B cell (primary cell): Measurements from ENCODE around the gene MED16. TPM values are rescaled to one million over a fixed set of nuclear protein-coding genes. Genes with fewer than 3 reads are reported as not detected.

Source experiments
- ATAC-seq: fragments of 200-7000 bp; cut with Tn5 transposase; one replicate; pipeline ENCODE4 v1.10.0; 2021; ENCODE audit warnings: low read depth, mild to moderate bottlenecking, moderate number of reproducible peaks, moderate library complexity
- CTCF ChIA-PET: fragments of 350-600 bp; sonication (Branson Sonifier 250); formaldehyde crosslinking; loops from one replicate; lab custom pipeline; 2021; ENCODE audit warnings: antibody characterized with exemption, inconsistent platforms; lab: Charles Lee
- POLR2A ChIA-PET: fragments of 350-600 bp; sonication (Branson Sonifier 250); formaldehyde crosslinking; loops from one replicate; lab custom pipeline; 2021; ENCODE audit warnings: antibody characterized with exemption; lab: Charles Lee
- DNase-seq: peaks from one replicate; pipeline ENCODE4 v3.0.0; 2013
- H2AFZ ChIP-seq: 2 replicates; pipeline ENCODE4 v1.6.1; 2012; ENCODE audit warnings: mild to moderate bottlenecking, low read depth, low read length; ENCODE audit not compliant: insufficient read depth, poor library complexity, severe bottlenecking
- H3K27ac ChIP-seq, 2 donors: 1 replicate in 1 of 2; 2 replicates in 1 of 2; pipeline ENCODE4 v1.5.1; 2012 to 2013; ENCODE audit warnings: low read length in 2 of 2, mild to moderate bottlenecking in 2 of 2, moderate library complexity in 1 of 2
- H3K27me3 ChIP-seq, 4 experiments: fragments of 200-600 bp in 1 of 4; sonication (generic) in 1 of 4; replicated peaks in 1 of 4; 1 replicate in 2 of 4; 2 replicates in 2 of 4; pipeline versions ENCODE4 v1.6.1 to v1.7.0; 2013 to 2016; ENCODE audit warnings: low read length in 3 of 4, mild to moderate bottlenecking in 2 of 4, mixed read lengths in 1 of 4, moderate library complexity in 1 of 4; ENCODE audit not compliant: insufficient read depth in 4 of 4, control insufficient read depth in 3 of 4; ENCODE audit errors: control extremely low read depth in 1 of 4
- H3K36me3 ChIP-seq, 2 experiments: replicated peaks in 1 of 2; 1 replicate in 1 of 2; 2 replicates in 1 of 2; pipeline versions ENCODE4 v1.6.1 to v1.7.1; 2013; ENCODE audit warnings: low read length in 1 of 2; ENCODE audit not compliant: insufficient read depth in 2 of 2, control insufficient read depth in 1 of 2; ENCODE audit errors: control extremely low read depth in 1 of 2, extremely low read depth in 1 of 2
- H3K4me1 ChIP-seq, 2 donors: fragments of 200-600 bp in 1 of 2; sonication (generic) in 1 of 2; 1 replicate in 1 of 2; 2 replicates in 1 of 2; pipeline versions ENCODE4 v1.5.1 to v1.6.1; 2013 to 2017; ENCODE audit warnings: low read length in 2 of 2; ENCODE audit not compliant: control insufficient read depth in 2 of 2, insufficient read depth in 2 of 2
- H3K4me2 ChIP-seq: replicated peaks from 2 replicates; pipeline ENCODE3; 2012; ENCODE audit warnings: mild to moderate bottlenecking, low read depth, low read length; ENCODE audit not compliant: poor library complexity, severe bottlenecking
- H3K4me3 ChIP-seq, 5 experiments: fragments of 200-600 bp in 1 of 5; sonication (generic) in 1 of 5; 1 replicate in 3 of 5; 2 replicates in 2 of 5; pipeline versions ENCODE4 v1.5.1 to v1.7.0; 2011 to 2016; ENCODE audit warnings: low read length in 4 of 5, mild to moderate bottlenecking in 4 of 5, low read depth in 2 of 5, control low read depth in 1 of 5, moderate library complexity in 1 of 5; ENCODE audit not compliant: insufficient read depth in 1 of 5; ENCODE audit errors: control extremely low read depth in 1 of 5, extremely low read depth in 1 of 5
- H3K79me2 ChIP-seq: fragments of 200-600 bp; sonication (generic); one replicate; pipeline ENCODE4 v1.6.0; 2016; ENCODE audit warnings: low read length; ENCODE audit not compliant: control insufficient read depth, insufficient read depth
- H3K9ac ChIP-seq: fragments of 200-600 bp; sonication (generic); 2 replicates; pipeline ENCODE4 v1.6.1; 2017; ENCODE audit warnings: mild to moderate bottlenecking, low read length, moderate library complexity
- H3K9me3 ChIP-seq, 3 donors: one replicate each; pipeline versions ENCODE4 v1.6.1 to v1.7.1; 2013; ENCODE audit warnings: low read length in 2 of 3; ENCODE audit not compliant: control insufficient read depth in 2 of 3, insufficient read depth in 1 of 3; ENCODE audit errors: control extremely low read depth in 1 of 3
- H4K20me1 ChIP-seq: 2 replicates; pipeline ENCODE4 v1.6.0; 2012; ENCODE audit warnings: mild to moderate bottlenecking, low read length; ENCODE audit not compliant: insufficient read depth, control insufficient read depth, poor library complexity, severe bottlenecking
- H3K27ac Mint-ChIP-seq: one replicate; pipeline ENCODE4 v1.8.0; 2021; ENCODE audit warnings: mixed read lengths
- H3K27me3 Mint-ChIP-seq: one replicate; pipeline ENCODE4 v1.8.0; 2021; ENCODE audit warnings: mixed read lengths
- H3K4me1 Mint-ChIP-seq: one replicate; pipeline ENCODE4 v1.8.0; 2021; ENCODE audit warnings: mixed read lengths
- H3K4me3 Mint-ChIP-seq: one replicate; pipeline ENCODE4 v1.8.0; 2021; ENCODE audit warnings: mixed read lengths
- H3K9me3 Mint-ChIP-seq: one replicate; pipeline ENCODE4 v1.8.0; 2022; ENCODE audit warnings: mixed read lengths; ENCODE audit not compliant: insufficient read depth
- CTCF ChIP-seq: fragments of 200-600 bp; IDR thresholded peaks from one replicate; pipeline ENCODE4 v1.8.0; 2022; ENCODE audit warnings: antibody characterized with exemption, mild to moderate bottlenecking
- EZH2 ChIP-seq: IDR thresholded peaks from 2 replicates; pipeline ENCODE4 v1.6.1; 2012; ENCODE audit warnings: borderline replicate concordance, low read depth, mild to moderate bottlenecking, moderate library complexity, low read length; ENCODE audit not compliant: insufficient read depth, poor library complexity, severe bottlenecking
- WGBS: methylation state at CpG from one replicate; pipeline ENCODE4 v1.1.5; 2013; ENCODE audit warnings: missing lambda C conversion rate; ENCODE audit not compliant: insufficient coverage; 5-methylcytosine and 5-hydroxymethylcytosine counted together
- intact Hi-C: fragments of 100-400 bp; cut with micrococcal nuclease; formaldehyde crosslinking; loops from one replicate; pipeline ENCODE4 v1.10.0; 2022
- polyA plus RNA-seq: library from polyadenylated mRNA; depleted of rRNA; stranded (reverse); fragments of >200 nt; gene quantifications from 2 replicates; pipeline ENCODE4 v1.2.3, GENCODE V29; 2012
- total RNA-seq, 2 donors: library from RNA; stranded (reverse); fragments of 120-200 nt in 1 of 2; gene quantifications; 1 replicate in 1 of 2; 2 replicates in 1 of 2; pipeline versions ENCODE4 v1.2.3 to v1.2.4, GENCODE V29; 2013 to 2022

The MED16 gene
- total and polyA plus RNA-seq, 2 donors (not counting 1 experiment from before 2014, with no cell fraction given): 85.0 to 85.3 TPM

DNA sequence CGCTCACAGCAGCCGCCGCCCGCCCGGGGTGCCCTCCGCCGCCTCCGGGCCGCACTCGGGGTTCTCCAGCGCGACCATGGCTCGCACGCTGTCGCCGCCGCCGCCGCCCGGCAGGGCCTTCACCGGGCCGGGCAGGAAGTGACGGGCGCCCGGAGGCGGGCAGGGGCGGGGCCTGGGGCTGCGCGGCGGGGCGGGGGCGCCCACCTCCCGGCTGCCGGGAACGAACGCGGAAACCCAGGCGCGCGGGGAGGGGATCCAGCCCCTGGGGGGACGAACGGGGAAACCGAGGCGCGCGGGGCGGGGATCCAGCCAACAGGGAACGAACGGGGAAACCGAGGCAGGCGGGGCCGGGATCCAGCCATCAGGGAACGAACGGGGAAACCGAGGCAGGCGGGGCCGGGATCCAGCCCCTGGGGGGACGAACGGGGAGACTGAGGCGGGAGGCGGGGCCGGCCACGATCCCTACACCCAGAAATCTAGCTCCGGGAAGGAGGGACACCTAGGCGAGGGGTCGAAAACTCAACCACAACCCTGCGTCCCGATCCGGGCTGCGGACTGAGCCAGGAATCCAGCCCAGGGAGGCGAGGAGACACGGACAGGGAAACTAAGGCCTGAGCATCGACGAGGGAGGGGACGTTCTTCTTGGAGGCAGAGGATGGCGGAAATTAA, 20.2 kb upstream of the MED16 start, which contains the start of gene R3HDM4:
TSS of gene R3HDM4 (minus strand) at position 140 of the 669 bp plus-strand sequence. CDS start at position 78, 62 bp downstream.
- peaks cover 35% of the 10 kb centered on the region for H3K4me1 Mint-ChIP-seq
- peaks cover 0 to 2% of the 10 kb centered on the region in 2 experiments for H3K36me3 ChIP-seq
- H3K4me3 Mint-ChIP-seq: peak within 1 kb of the TSS; percentile 85
- peak within 1 kb of the TSS; percentile 78 for H2AFZ ChIP-seq
- DNase-seq: peak; percentile 87
- H3K9me3 Mint-ChIP-seq: no peaks in the 10 kb centered on the region
- peak within 1 kb of the TSS; percentile 94 for H3K9ac ChIP-seq
- H3K4me1 ChIP-seq: peaks cover 47 to 62% of the 10 kb centered on the region in 2 donors
- H3K27ac ChIP-seq: peak within 1 kb of the TSS; percentile 96 to 98
- H3K4me3 ChIP-seq: peak within 1 kb of the TSS; percentile 72 to 91 (median 86)
- H3K27me3 ChIP-seq: peaks cover 0 to 27% (median 4%) of the 10 kb centered on the region in 4 experiments
- POLR2A ChIA-PET: interaction anchor here (1.1 kb wide), 1 partner anchor 20 kb away, joined by 3 read pairs; the partner anchor contains the start of genes MED16 and RNU6-9
- CTCF ChIA-PET: interaction anchor here (1.0 to 2.7 kb wide), 2 partner anchors 20 to 50 kb away, joined by 3 to 13 read pairs; partner anchors contain the start of genes MED16 and RNU6-9
- peak within 1 kb of the TSS; percentile 93 for H3K27ac Mint-ChIP-seq
- H4K20me1 ChIP-seq: peaks cover 4% of the 10 kb centered on the region
- WGBS: under 1% methylated on average over 71 of the region's 76 CpGs
- TF ChIP-seq CTCF (no peak), EZH2 (no peak)
- intact Hi-C loops: no loop called here
- H3K79me2 ChIP-seq: peaks cover 45% of the 10 kb centered on the region
- peaks cover 0 to 12% (median 0%) of the 10 kb centered on the region in 3 donors for H3K9me3 ChIP-seq
- H3K4me2 ChIP-seq: peak within 1 kb of the TSS; percentile 86
- H3K27me3 Mint-ChIP-seq: peaks cover 3% of the 10 kb centered on the region
- ATAC-seq: peak; percentile 45
